Measurements from ENCODE around the gene WDR70.

Gene WDR70

DNA sequence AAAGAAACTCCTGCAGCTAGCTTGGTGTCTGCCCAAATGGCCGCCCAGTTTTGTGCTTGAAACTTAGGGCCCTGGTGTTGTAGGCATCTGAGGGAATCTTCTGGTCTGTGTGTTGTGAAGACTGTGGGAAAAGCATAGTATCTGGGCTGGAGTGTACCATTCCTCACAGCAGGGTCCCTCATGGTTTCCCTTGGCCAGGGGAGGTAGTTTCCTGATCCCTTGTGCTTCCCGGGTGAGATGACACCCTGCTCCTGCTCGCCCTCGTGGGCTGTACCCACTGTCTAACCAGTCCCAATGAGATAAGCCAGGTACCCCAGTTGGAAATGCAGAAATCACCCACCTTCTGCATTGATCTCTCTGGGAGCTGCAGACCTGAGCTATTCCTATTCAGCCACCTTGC, 277.9 kb downstream of the WDR70 start:
- no peak for TF ChIP-seq CTCF (IDR thresholded peaks at IDR 0.05)

- TF ChIP-seq CTCF (IDR thresholded peaks at IDR 0.05), result no peak
Measured at GRCh38 chr5:37658440-37658839, 279.3 kb downstream of the WDR70 start.

DNA sequence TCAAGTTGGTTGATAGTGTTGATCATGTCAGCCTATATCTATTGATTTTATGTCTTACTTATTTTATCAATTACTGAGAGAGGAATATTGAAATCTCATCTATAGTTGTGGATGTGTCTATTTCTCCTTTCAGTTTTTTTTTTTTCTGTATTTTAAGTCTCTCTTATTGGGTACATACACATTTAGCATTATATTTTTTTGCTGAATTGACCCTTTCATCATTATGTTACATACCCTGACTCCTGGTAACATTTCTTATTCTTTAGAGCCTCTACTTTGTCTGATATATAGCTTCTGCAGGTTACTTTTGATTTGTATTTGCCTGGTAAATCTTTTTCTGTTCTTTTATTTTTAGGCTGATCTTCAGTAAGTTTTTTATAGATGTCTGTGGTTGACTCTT, 281.2 kb downstream of the WDR70 start:
- TF ChIP-seq CTCF (IDR thresholded peaks at IDR 0.05), result no peak

DNA sequence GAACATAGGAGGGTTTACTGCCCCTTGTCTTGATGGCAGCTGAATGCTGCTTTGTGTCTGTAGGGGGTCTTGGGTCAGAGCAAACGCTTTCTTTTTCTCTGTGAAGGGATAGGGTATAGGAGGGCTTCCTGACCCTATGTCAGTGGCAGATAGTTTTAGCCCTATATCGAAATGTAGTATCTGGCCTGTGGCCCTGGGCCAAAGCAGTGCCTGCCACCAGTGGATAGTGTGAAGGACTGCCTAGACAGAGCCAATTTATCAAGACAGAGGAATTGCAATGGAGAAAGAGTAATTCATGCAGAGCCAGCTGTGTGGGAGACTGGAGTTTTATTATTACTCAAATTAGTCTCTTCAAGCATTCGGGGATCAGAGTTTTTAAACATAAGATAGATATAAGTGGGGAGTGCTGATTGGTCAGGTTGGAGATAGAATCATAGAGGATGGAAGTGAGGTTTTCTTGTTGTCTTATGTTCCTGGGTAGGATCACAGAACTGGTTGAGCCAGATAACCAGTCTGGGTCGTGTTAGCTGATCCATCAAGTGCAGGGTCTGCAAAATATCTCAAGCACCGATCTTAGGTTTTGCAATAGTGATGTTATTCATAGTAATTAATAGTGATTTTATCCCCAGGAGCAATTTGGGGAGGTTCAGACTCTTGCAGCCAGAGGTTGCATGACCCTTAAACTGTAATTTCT, 282.3 kb downstream of the WDR70 start:
- TF ChIP-seq CTCF (IDR thresholded peaks at IDR 0.05), result no peak

GRCh38 chr5:37661951-37662350, 282.8 kb downstream of the WDR70 start:
- TF ChIP-seq CTCF (IDR thresholded peaks at IDR 0.05), result no peak

DNA sequence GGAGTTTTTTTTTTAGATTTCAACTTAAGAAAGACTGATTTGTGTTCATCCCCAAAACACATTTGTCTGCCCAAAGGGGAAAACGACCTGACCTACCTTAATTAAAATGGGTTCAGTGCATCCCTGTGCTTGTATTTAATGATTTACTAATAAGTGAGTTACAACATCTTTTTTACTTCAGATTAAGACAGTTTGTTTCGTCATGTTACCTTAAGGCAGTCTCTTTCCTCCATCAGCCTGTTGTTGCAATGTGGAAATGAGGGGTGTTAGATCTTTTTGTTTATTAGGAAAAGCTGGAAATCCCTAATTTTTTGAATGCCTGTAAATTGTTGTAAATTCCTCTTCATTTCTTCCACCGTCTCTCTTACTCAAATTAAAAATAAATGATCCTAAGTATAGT, 283.2 kb downstream of the WDR70 start:
- no peak for TF ChIP-seq CTCF (IDR thresholded peaks at IDR 0.05)

DNA sequence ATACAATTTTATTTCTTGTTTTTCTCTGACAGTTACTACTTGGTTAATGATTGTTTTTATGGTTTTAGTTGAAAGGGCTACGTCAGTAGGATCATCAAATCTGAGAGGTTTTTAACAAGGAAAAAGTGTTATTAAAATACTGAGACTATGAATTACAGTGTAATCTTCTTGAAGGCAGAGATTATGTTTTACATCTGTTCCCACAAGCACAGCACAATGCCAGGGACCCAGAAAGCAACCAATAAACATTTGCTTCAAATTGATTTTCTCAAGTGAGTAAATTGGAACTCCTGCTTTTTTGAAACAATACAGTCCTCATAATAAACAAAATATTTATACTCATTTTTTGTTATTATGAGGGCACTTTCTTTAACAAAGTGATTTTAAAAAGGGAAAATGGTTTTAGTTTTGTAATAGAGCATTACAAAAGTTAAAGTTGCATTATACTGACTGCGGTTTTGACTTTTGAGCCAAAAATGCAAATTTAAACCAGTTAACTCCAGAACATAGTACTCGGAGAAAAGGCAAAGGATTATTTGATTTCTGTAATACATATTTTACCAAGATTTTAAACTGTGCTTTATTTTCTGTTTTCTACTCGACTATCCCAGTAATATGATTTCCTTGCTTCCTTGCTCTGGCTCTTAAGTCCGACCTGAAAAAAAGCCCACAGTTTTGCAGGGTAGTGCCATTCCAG, 283.8 kb downstream of the WDR70 start:
- TF ChIP-seq CTCF (IDR thresholded peaks at IDR 0.05), result no peak

Measured in LNCAP (cell line).